Measurements from ENCODE around the gene AP1M1.
"Not testable (repeated sequence)": the region's sequence is repeated elsewhere in the genome, so short reads cannot be mapped to it uniquely, and the experiment has no call there.

The AP1M1 gene

DNA sequence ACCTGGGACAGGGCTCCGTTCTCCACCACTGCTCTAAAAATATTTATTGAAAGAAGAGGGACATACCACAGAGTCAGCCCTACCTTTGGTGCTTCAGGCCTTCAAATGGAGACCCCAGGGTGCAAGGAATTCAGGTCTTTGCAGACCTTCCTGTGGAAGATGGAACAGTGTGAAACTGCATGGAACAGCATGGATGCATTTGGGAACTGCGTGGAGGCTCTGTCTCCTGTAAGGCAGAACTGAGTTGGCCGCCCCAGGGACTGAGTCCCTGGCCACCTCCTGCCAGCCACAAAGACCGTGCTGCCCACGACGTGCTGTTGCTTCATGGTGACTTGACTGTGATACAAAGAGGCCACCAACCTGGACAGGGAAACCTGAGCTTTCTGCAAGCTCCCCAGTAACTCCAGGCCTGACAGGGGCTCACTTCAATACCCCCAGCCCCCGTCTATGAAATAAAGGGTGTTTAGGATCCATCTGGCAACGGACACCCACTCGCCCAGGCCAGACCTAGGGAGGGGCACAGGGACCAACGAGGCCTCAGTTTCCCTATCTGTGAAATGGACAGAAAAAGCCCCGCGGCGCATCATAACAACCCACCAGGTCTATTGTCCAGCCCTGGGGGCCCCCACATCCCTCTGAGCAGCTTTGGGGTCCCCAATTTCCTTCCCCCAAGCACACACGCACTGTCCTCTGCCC lies 68.3 kb downstream of the AP1M1 start:
- no peak for DNase-seq

- peak; percentile 84 for DNase-seq
Measured at GRCh38 chr19:16266586-16266942, 68.9 kb downstream of the AP1M1 start.

DNA sequence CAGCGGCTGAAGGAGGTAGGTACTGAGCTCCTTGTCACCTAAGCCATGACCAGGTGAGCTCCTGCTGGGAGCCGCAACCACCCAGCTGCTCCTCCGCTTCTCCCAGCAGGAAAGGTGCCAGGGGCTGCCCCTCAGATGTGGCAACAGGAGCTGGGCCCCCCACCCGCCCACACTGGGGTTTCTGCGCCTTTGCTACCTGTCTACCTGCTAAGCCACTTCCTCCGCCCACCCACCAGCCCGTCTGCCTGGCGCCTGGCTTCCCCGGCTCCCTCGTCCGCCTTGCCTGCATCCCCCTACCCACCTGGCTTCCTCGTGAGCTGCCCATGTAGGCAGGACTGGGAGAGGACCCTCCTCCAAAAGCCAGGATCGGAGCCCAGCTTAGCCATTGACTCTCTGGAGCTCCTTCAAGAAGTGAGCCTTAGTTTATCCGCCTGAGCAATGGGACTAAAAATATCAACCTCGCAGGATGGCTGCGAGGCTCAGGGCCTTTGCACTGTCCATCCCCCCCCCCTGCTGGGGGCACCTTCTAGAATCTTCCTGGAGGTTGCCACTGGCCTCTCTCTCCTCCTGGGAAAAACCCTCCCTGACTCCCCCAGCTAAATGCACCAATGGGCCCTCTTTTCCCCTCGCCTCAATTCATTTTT lies 71.1 kb downstream of the AP1M1 start:
- peak; percentile 38 for DNase-seq

- no peak for DNase-seq
Measured at GRCh38 chr19:16272945-16273344, 75.2 kb downstream of the AP1M1 start.

DNA sequence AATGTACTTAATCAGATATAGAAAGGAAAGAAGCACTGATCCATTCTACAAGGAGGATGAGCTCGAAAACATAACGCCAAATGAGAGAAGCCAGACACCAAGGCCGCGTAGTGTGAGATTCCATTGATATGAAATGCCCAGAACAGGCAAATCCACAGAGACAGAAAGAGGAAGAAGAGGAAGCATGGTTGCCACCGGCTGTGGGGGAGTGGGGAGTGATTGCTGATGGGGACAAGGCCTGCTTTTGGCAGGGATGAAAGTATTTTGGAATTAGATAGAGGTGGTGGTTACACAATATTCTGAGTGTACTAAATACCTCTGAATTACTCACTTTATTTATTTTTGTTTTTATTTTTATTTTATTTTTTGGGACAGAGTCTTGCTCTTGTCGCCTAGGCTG lies 76.7 kb downstream of the AP1M1 start:
- DNase-seq, result no peak

- DNase-seq, result no peak
Measured at GRCh38 chr19:16280306-16280705, 82.6 kb downstream of the AP1M1 start.

DNA sequence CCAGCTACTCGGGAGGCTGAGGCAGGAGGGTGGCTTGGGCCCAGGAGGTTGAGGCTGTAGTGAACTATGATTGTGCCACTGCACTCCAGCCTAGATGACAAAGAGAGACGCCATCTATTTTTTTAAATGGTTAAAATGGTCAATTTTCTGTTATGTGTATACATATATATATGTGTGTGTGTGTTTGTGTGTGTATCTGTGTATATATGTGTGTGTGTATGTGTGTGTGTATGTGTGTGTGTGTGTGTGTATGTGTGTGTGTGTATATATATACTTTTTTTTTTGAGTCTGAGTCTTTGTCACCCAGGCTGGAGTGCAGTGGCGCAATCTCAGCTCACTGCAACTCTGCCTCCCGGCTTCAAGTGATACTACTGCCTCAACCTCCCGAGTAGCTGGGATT lies 84.0 kb downstream of the AP1M1 start:
- no peak for DNase-seq

DNA sequence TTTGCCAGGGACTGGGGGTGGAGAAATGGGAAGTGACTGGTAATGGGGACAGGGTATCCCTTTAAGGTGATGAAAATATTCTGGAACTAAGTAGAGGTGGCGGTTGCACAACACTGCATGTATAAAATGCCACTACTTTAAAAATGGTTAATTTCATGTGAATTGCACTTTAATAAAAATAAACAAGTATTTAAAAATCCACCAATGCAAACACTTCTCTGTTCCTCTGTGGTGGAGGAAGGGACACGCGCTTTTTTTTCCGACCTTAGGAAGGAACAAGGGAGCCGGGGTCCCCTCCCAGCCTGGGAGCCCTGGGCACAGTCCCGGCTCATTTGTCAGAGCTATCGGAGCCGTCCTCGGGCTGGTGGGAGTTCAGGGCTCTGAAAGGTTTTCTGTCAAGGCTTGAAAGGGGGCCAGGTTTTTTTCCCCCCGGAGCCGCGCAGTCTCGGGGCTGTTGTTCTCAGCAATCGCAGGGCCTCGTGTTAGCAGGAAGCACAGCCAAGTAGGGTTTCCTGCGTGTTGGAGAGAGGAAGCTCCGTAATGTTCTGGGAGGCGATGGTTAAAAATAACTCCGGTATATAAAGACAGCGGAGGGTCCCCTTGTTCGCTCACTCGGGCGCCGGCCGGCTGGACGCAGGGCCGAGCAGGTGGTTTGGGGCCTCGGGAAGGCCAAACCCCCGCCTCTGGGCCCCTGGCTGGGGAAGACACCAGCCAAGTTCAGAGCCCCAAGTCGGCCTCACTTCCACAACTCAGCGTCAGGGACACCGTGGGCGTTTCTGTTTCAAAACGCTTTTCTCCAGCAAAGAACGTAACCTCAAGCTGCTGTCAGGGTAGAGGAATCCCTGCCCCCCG lies 85.7 kb downstream of the AP1M1 start:
- peak; percentile 73 for DNase-seq

DNA sequence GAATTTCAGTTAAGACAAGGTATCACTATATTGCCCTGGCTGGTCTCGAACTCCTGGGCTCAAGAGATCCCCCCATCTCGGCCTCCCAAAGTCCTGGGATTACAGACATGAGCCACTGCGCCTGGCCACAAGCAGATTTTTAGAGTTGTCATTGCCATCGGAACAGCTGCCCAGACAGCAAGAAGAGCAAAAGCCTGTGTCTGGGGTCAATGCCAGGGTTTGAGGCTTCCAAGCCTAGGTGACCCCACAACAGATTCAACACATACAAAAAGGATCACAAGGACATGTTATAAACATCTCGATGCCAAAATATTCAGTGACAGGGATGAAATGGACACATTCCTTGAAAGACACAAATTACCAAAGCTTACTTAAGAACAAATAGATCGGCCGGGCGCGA lies 86.8 kb downstream of the AP1M1 start:
- no peak for DNase-seq

DNA sequence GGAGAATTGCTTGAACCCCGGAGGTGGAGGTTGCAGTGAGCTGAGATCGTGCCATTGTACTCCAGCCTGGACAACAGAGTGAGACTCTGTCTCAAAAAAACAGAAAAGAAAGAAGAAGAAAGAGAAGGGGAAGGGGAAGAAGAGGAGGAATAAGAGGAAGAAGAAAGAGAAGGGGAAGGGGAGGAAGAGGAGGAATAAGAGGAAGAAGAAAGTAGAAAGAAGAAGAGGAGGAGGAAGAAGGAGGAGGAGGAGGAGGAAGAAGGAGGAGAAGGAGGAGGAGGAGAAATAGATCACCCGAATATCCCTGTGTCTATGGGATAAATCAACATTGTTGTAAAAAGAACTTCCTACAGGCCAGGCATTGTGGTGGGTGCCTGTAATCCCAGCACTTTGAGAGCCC lies 87.4 kb downstream of the AP1M1 start:
- DNase-seq, result not testable (repeated sequence)

DNA sequence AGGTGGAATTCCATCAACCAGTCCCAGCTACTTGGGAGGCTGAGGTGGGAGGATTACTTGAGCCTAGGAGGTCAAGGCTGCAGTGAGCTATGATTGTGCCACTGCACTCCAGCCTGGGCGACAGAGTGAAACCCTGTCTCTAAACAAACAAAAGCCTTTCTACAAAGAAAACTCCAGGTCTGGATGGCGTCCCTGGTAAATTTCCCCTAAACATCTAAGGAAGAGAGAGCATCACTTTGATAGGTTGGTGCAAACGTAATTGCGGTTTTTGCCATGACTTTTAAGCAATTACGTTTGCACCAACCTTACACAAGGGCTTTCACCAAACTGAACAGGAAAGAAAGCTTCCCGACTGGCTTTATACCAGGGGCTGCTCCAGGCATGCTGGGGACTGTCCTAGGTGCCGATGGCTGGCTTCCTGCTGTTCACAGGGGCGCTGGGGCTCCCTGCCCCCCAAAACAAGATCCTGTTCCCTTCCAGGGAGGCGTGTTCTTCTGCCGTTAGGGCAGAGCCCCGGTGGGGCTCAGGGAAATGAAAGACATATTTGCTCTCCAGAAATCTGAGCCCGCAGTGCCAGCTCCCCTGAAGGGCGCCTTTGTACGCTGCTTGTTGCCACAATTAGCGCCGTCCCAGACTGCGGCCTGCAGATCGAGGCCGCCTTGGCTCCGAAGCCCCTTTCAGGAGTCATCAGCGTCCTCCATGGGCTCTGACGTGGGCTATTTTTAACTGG lies 88.2 kb downstream of the AP1M1 start:
- no peak for DNase-seq

GRCh38 chr19:16288544-16288943 lies 90.8 kb downstream of the AP1M1 start:
- no peak for DNase-seq

GRCh38 chr19:16289594-16289993 lies 91.9 kb downstream of the AP1M1 start:
- peak; percentile 25 for DNase-seq

- no peak for DNase-seq
Measured at GRCh38 chr19:16290692-16291091, 93.0 kb downstream of the AP1M1 start.

- DNase-seq, result no peak
Measured at GRCh38 chr19:16293118-16294091, 95.7 kb downstream of the AP1M1 start.

DNA sequence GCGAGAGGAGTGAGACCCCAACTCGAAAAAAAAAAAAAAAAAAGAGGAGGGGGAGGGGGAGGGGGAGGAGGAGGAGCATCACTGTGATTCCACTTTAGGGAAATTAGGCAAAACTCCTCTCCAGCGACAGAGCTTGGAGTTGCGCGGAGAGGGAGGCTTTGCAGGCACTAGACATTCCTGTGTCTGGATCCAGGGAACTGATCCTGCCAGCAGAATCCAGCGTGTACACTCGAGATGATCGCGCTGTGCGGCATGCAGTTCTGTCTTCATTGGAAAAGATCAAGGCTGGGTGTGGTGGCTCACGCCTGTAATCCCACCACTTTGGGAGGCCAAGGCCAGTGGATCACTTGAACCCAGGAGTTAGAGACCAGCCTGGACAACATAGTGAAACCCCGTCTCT lies 97.3 kb downstream of the AP1M1 start:
- DNase-seq, result no peak
